ENCODE results near the gene CASP5. TPM values are rescaled to one million over a fixed set of nuclear protein-coding genes. Genes with fewer than 3 reads are reported as not detected.

The CASP5 gene
- total RNA-seq, 1 donor: not detected

DNA sequence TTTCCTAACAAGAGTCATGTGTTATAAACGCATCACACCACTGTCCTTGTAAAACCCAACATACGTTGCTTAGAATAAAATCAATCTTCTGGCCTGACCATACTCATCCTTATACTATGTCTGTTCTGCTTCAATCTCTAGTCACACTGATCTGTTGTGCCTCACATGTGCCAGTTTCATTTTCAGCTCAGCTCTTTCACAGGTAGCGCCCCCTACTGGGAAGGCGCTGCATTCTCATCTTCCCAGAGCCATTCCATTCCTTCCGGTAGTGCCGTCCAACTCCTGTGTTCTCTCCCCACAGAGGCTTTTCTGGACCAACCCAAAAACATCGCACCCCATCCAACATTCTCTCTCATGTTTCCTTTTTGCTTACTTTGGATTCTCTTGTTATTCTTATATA lies 22.2 kb downstream of the CASP5 start:
- no peak for DNase-seq (ENCODE audit: low read depth)
- no peak overlapping the region for H3K4me3 ChIP-seq (ENCODE audit: low read depth, low read length)
- TF ChIP-seq, protein P1, sequence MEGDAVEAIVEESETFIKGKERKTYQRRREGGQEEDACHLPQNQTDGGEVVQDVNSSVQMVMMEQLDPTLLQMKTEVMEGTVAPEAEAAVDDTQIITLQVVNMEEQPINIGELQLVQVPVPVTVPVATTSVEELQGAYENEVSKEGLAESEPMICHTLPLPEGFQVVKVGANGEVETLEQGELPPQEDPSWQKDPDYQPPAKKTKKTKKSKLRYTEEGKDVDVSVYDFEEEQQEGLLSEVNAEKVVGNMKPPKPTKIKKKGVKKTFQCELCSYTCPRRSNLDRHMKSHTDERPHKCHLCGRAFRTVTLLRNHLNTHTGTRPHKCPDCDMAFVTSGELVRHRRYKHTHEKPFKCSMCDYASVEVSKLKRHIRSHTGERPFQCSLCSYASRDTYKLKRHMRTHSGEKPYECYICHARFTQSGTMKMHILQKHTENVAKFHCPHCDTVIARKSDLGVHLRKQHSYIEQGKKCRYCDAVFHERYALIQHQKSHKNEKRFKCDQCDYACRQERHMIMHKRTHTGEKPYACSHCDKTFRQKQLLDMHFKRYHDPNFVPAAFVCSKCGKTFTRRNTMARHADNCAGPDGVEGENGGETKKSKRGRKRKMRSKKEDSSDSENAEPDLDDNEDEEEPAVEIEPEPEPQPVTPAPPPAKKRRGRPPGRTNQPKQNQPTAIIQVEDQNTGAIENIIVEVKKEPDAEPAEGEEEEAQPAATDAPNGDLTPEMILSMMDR (IDR thresholded peaks at IDR 0.05; ENCODE audit: insufficient read depth, low read length): peak; percentile 48

DNA sequence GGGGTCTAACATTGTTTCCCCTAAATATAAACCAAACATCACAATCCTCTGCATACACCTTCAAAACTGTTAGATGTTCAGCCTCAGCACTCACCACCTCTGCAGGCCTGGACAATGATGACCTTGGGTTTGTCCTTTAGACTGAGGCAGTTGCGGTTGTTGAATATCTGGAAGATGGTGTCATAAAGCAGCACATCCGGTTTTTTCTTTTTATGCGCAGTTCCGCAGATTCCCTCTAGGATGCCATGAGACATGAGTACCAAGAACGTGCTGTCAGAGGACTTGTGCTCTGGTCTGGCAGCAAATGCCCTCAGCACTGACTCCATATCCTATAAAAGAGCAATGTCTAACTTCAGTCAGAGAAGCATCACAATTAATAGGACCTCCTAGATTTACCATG lies 22.8 kb downstream of the CASP5 start:
- TF ChIP-seq, protein P1 (IDR thresholded peaks at IDR 0.05; ENCODE audit: insufficient read depth, low read length): no peak
- no peak for DNase-seq (ENCODE audit: low read depth)
- no peak overlapping the region for H3K4me3 ChIP-seq (ENCODE audit: low read depth, low read length)

DNA sequence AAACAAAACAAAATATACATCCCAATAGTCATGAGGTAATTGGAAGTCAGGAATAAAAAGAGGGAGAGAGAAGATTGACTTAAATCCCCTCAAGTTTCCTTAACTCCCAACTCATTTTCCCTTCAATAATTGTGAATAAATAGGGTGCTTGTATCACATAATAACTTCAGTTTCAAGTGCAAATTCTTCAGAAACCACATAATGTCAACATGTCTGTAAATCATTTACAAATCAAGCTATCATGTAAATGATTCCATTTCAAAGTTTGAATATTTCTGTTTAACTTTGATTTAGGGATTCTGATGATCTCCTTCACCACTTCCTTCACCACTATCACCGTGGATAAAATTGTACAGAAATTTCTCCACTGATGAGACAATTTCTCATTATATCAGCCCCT lies 23.2 kb downstream of the CASP5 start:
- no peak for DNase-seq (ENCODE audit: low read depth)
- TF ChIP-seq, protein P1 (IDR thresholded peaks at IDR 0.05; ENCODE audit: insufficient read depth, low read length): no peak

DNA sequence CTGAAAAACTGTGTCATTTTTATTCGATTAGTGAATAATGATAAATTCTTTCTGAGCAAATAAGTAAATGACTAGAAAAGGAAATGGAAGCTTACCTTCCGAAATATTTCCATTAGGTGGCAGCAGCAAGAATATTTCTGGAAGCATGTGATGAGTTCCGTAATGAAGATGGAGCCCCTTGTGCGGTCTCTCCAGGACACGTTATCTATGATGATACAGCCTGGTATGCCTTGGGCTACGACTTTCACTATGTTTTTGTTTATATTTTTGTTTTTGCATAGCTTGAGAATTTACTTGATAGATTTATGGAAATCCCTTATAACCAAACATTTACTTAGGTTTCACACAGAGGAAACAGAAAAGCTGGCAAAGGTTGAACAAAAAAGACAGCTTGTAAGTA lies 25.7 kb downstream of the CASP5 start:
- peak; percentile 50 for DNase-seq (ENCODE audit: low read depth)
- no peak overlapping the region for H3K4me3 ChIP-seq (ENCODE audit: low read depth, low read length)
- TF ChIP-seq, protein P1 (IDR thresholded peaks at IDR 0.05; ENCODE audit: insufficient read depth, low read length): peak; percentile 17

More for the DNA sequence above, 23.2 kb downstream of the CASP5 start:
- H3K4me3 ChIP-seq (ENCODE audit: low read depth, low read length): no peak overlapping the region

DNA sequence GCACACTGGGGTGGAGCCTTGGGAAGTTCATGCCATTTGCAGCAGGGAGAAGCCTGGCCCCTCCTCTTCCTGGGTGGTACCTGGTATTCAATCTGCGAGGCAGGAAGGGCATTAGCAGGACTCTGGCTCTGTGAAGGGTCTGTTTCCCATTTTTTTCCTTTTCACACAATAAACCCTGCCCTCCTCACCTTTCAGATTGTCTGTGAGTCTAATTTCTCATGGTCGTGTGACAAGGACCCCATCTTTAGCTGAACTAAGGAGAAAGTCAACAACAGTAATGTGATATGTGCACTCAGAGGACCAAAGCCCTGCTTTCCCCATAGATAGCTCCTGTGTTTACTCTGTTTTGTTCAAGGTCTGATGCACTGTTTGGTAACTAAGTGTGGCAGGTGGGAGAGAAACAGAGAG lies 28.0 kb downstream of the CASP5 start:
- no peak overlapping the region for H3K4me3 ChIP-seq (ENCODE audit: low read depth, low read length)
- TF ChIP-seq, protein P1 (IDR thresholded peaks at IDR 0.05; ENCODE audit: insufficient read depth, low read length): no peak
- no peak for DNase-seq (ENCODE audit: low read depth)

DNA sequence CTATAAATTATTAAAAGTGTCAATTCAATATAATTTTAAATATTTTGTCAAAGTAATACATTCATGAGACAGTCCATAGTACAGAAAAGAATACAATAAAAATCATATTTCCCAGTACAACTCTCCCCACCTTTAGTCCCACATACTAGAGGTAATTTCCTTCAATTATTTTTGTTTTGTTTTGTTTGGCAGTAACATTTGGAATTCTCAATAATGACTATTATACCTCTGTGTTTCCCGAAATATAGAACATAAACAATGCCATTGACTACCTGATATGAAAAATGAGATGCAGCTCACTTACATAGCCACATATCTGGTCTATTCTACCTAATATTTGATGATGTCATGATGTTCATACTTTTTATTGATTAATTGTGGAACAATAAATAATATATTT lies 30.2 kb downstream of the CASP5 start:
- no peak for DNase-seq (ENCODE audit: low read depth)
- TF ChIP-seq, protein P1 (IDR thresholded peaks at IDR 0.05; ENCODE audit: insufficient read depth, low read length): no peak
- no peak overlapping the region for H3K4me3 ChIP-seq (ENCODE audit: low read depth, low read length)

DNA sequence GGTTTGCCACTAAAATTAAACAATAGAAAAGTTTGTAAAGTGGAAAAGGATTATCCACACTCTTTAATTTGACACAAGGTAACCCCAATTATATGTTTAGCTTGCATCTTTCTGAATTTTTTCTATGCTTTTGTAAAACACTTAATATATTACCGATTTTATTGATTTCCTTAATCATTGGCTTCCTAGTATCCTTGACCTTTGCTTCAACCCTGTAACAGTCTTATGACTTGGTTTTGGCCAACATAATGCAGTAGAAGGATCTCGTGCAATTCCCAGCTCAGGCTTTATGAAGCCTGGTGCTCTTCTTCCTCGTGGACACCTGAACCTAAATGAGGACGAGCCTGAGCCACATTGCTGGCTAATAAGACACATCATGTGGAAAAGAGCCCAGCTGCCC lies 31.0 kb downstream of the CASP5 start:
- TF ChIP-seq, protein P1 (IDR thresholded peaks at IDR 0.05; ENCODE audit: insufficient read depth, low read length): no peak

More for the DNA sequence above, 31.0 kb downstream of the CASP5 start:
- no peak for DNase-seq (ENCODE audit: low read depth)
- H3K4me3 ChIP-seq (ENCODE audit: low read depth, low read length): no peak overlapping the region
